Erythroblast (primary cell): ENCODE measurements around the gene TXLNG.
A peak's percentile ranks its signal among the peaks of the same experiment; 100 is the strongest.

Source experiments
- DNase-seq, 2 experiments: peaks; one replicate each; lab custom pipeline; 2025; lab: John Stamatoyannopoulos, UW
- GATA1 ChIP-seq: IDR thresholded peaks from 2 replicates; pipeline ENCODE4 v1.6.1; 2011; ENCODE audit warnings: low read depth, mild to moderate bottlenecking, control low read depth, low read length, moderate library complexity
- POLR2A ChIP-seq: IDR thresholded peaks from 2 replicates; pipeline ENCODE4 v1.6.1; 2011; ENCODE audit warnings: mild to moderate bottlenecking, low read length

Gene TXLNG

DNA sequence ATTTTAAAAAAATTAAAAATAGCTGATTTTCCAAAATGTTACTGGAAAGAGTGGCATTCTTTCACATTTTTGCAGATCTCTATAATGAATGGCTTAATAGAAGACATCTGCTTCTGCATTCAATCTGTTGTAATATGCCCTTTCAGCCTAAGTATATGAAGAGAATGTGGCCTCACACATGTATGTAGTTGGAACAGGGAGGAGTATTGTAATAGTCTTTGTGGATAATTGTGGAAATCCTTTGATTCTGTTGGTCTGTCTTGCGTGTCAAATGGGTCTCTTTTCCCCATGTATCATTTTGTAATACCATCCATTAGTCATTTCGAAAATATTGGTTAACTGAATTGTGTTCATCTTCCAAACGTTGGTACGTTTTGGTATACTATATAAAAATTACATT lies 11.6 kb downstream of the TXLNG start:
- DNase-seq = no peak
- no peak for TF ChIP-seq POLR2A
- TF ChIP-seq GATA1 = no peak

DNA sequence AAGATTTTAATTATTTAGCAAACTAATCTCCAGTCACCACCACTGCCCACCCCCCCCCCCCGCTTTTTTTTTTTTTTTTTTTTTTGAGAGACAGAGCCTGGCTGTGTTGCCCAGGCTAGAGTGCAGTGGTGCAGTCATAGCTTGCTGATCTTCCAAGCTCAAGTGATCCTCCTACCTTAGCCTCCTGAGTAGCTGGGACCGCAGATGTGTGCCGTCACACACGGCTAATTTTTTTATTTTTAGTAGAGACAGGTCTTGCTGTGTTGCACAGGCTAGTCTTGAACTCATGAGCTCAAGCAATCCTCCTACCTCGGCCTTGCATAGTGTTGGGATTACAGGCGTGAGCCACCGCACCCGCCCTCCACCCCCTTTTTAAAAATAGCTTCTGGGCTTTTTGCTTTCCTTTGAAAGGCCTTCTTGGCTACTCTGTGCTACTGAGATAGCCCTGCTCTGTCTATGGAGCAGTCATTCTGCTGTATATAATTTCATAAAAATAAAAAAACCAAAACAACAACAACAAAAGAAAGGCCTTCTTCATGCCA lies 18.7 kb downstream of the TXLNG start:
- TF ChIP-seq POLR2A (no peak), GATA1 (no peak)
- no peak for DNase-seq

DNA sequence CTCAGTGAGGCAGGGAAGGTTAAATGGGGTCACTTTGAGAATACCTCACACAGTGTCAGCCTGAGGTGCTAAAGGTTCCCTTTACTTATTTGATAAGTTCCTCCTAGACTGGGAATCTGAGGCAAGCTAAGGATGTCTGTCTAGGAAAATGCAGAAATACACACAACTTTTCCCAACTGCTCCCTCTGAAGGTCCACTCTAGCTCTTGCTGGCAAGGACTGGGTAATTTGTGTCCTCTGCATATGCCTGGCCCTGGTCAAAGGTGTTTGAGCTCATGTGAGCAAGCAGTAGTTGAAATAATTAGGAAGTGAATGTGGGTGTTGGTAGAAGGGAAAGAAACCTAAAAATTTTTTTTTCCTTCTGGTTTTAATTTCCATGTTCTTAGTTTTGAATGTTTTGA lies 21.3 kb downstream of the TXLNG start:
- TF ChIP-seq GATA1 = no peak
- no peak for TF ChIP-seq POLR2A
- DNase-seq = peak; percentile 12 to 40

DNA sequence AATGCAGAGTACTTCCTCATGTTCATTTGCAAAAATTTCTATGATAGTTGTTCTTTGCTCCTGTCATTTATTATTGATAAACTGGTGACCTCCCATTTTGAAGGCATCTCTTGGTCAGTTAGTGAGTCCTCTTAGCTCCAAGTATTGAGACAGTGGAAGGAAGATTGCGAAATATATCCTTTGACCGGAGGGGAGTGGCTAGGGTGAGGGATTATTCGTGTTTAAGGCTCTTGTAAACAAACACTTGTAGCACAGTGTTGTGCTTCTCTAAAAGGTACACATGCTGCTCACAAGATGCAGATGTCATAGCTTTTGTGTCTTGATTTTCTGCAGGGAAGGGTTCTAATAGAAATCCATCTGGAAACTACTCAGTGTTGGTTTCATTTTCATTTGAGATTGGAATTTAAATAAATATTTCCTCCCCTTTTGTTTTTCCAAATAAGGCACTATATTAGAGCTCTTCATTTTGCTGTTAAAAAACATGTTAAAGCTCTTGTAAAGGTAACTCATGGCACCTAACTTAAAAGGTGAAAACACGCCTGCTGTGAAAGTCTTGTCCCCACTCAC lies 21.8 kb downstream of the TXLNG start:
- DNase-seq = peak; percentile 33 to 55
- TF ChIP-seq GATA1 (no peak), POLR2A (no peak)

DNA sequence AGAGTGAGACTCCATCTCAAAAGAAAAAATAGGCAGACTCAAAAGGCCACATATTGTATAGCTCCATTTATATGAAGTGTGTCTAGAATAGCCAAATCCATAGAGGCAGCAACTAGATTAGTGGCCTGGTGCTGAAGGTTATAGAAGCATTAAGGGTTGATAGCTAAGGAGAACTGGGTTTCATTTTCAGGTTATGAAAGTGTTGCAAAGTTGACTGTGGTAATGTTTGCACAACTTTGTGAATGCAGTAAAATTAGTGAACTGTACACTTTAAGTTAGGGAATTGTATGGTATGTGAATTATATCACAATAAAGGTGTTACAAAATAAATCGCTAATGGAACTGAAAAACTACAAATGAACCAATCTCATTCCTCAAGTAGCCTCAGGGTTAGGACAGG lies 28.3 kb downstream of the TXLNG start:
- no peak for DNase-seq
- TF ChIP-seq GATA1 (no peak), POLR2A (no peak)

DNA sequence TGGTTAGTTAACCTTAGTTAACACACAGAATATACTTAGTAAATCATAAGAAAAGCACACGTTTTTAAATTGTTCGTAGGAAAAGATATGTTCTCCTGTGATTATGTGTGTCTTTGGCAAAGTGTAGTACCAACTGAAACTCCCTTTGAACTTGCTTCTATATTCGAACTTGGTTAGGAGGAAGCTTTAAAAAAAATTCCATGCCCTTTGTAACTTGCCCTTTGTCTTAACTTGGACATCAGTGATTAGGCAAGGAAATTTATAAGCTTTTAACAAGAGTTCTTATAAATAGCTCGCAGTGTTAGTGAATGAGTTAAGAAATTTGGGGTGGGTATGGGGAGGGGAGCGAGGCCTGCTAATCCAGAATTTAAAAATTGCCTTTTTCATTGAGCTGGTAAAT lies 33.4 kb downstream of the TXLNG start:
- TF ChIP-seq GATA1 = no peak
- TF ChIP-seq POLR2A = no peak

DNA sequence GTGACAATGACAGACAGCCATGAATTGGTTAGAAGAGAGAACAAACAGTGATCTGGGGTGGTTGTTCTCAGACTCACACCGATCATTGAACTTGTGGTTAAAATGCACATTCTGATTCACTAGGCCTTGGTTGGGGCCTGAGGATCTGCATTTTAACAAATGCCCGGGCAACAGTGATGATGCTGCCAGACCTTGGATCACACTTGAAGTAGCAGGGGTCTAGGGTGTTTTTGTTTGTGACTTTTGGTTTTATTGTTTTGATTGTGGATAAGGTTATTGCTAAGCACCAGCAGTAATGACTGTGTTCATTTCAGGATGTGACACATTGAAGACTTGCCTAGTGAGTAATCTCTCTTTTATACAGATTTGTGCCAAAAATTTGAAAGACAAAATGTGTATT lies 36.5 kb downstream of the TXLNG start:
- no peak for TF ChIP-seq POLR2A
- TF ChIP-seq GATA1 = no peak
- DNase-seq = no peak

More for the DNA sequence above, 33.4 kb downstream of the TXLNG start:
- no peak for DNase-seq

DNA sequence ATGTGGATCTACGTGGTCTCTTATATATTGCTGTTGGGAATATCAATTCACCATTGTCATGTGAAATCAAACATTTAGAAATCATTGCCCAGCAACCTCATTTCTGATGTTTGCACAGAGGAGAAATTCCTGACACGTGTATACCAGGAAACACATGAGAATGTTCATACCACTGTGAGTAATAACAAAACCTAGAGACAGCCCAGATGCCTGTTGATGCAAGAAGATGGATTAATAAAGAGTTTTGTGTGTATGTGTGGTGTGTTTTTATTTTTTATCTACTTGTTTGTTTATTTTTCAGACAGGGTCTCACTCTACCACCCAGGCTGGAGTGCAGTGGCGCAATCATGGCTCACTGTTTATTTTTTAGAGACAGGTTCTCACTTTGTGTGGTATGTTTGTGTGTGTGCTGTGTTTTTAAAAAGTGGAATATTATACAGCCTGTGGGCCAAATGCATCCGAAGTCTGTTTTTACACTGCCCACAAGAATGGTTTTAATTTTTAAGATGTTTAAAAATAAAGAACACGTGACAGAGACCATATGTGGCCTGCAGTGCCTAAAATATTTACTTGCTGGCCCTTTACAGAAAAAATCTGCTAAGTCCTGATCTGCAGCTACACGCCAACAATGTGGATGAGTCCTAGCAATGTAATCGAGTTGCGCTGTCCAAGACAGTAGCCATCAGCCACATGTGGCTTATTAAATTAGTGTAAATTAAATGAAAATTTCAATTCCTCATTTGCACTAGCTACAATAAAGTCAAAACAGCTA lies 39.2 kb downstream of the TXLNG start:
- no peak for TF ChIP-seq POLR2A
- DNase-seq = no peak

DNA sequence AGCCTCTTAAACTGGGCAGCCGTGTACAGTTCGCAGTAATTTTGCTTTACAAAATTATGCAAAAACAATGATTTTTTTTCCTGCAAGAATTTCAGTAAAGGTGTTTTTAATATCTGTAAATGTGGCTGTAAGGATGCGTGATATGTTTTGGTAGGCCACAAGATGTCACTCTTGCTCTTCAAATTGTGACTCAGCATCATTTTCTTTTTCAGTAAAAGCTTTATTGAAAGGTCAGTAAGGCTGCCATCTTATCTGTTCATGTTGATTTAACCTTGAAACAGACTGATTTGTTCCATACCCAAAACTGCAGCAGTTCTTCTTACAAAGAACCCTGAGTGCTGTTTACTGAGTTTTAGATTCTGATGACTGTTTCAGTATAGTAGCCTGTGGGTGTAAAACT lies 39.9 kb downstream of the TXLNG start:
- TF ChIP-seq GATA1 (no peak), POLR2A (no peak)
- DNase-seq = peak; percentile 56 to 68

DNA sequence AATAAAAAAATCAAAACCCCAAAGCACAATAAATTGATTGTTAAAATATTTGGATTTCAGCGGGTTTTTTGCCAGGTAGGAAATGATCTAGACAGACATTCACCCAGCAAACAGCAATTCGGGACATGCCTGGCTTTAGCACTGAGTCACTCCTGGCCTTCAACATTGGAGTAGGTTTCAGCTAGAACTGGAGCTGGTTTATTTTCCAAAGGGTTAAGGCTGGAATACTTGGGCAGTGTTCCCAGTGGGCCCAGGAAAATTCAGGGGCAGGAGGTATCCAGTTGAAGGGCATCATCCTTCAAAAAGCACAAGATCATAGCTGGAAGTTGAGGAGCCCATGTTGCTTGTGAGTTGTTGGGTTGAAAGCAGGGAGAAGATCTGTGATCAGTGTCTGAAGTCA lies 41.0 kb downstream of the TXLNG start:
- no peak for TF ChIP-seq POLR2A
- TF ChIP-seq GATA1 = no peak
- no peak for DNase-seq

DNA sequence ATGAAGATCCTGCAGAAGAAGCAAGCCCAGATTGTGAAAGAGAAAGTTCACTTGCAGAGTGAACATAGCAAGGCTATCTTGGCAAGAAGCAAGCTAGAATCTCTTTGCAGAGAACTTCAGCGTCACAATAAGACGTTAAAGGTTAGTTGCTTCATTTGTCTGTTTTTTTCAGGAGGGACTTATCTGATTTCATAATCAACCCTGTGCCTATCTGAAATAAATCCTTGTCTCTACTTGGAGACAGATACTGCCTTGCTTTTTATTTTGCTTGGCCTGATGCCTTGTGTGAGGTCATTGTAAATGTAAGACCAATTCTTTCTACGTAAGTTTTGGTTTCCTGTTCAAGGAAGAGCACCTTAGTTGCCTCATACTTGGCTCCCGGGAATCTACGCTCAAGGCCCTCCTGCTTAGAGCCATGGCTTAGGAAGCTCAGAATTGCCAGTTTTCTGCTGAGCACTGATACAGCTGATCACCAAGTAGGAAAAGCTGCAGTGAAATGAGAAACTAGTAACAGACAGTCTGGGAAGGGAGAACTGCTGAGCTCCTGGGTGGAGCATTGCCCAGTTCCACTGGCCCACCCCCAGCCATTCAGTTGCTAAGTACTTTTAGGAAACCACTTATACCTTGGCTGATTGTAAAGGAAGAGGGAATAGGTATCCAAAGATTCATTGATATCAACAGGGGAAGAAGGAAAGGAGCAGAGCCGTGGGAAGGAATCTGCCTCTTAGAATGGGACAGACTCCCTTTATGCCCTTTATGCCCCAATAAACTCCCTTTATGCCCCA lies 42.0 kb downstream of the TXLNG start:
- TF ChIP-seq POLR2A (no peak), GATA1 (no peak)
- DNase-seq = no peak

DNA sequence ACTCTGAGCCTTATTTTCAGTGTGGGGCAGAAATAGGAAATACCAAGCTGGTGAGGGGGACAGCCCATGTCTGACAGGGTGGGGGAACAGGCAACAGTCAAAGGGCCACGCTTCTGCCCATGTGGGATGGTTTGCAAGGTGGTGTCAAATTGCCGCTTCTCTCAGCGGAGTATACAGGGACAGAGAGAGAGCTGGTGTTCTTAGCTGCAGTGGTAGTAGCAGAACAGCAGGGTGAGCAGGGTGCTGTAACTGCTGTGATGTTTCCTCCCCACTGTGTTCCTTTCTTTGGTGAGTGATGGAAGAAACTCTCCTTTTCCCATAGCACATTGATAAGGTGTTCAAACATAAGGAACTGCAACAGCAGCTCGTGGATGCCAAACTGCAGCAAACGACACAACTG lies 46.0 kb downstream of the TXLNG start:
- TF ChIP-seq POLR2A (no peak), GATA1 (no peak)
- no peak for DNase-seq

DNA sequence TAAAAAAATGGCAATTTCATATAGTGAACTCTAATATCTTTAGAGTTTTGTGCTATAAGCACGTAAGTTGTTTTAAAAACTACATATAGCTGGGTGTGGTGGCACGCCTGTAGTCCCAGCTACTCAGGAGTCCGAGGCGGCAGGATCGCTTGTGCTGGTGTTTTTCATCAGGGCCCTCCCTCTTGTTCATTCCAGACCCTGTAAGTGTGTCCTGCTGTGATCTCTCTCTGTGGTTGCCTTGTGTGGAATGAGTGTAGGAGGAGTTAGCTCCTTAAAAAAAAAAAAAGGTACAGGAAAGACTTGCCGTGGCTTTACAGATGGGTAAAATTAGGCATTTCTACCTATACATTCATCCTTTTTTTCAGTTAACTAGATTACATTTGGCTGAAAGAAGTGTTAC lies 48.5 kb downstream of the TXLNG start:
- TF ChIP-seq POLR2A = no peak
- TF ChIP-seq GATA1 = no peak
- no peak for DNase-seq

DNA sequence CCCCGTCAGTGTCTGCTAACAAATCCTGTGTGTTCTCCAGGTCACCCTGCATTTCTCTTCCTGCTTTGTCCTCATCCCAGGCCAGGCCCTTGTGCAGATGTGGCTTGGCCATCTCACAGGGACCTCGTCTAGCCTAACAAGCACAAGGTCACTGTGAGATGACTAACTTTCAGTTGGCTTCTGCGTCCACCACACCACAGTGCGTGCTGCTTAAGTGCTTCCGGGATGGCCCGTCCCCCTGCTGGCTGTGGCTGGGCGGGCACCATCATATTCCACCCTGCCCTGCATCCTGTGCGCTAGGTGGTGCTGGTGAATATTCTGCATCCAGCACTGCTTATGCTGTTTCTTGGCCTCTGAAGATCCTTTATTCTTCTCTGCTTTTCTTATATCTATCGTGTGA lies 50.1 kb downstream of the TXLNG start:
- TF ChIP-seq POLR2A (no peak), GATA1 (no peak)
- peak; percentile 43 to 50 for DNase-seq
